Activated naive CD8-positive, alpha-beta T cell treated with anti-CD3 and anti-CD28 coated beads, Interleukin-2, amount 10 ng/mL, durations not matched to agents 7 days and 5 days (primary cell): ENCODE measurements around the gene BMP15. TPM values are rescaled to one million over a fixed set of nuclear protein-coding genes. Genes with fewer than 3 reads are reported as not detected.

ENCODE experiments used
- ATAC-seq: fragments of 150-1000 bp; cut with Tn5 transposase; one replicate; pipeline ENCODE4 v1.10.0; 2021; ENCODE audit warnings: low read depth, moderate library complexity
- POLR2A ChIA-PET: fragments of 350-600 bp; sonication (Branson Sonifier 250); formaldehyde crosslinking; loops from one replicate; lab custom pipeline; 2021; ENCODE audit warnings: antibody characterized with exemption; lab: Charles Lee
- DNase-seq: peaks from one replicate; pipeline ENCODE4 v3.0.0; 2021
- H3K27ac Mint-ChIP-seq: one replicate; pipeline ENCODE4 v1.8.0; 2022; ENCODE audit warnings: mild to moderate bottlenecking, mixed read lengths
- H3K27me3 Mint-ChIP-seq: one replicate; pipeline ENCODE4 v1.8.0; 2022; ENCODE audit warnings: mild to moderate bottlenecking, moderate library complexity, mixed read lengths
- H3K36me3 Mint-ChIP-seq: one replicate; pipeline ENCODE4 v1.8.0; 2021; ENCODE audit warnings: mild to moderate bottlenecking, mixed read lengths
- H3K4me1 Mint-ChIP-seq: one replicate; pipeline ENCODE4 v1.8.0; 2021; ENCODE audit warnings: mixed read lengths
- H3K4me3 Mint-ChIP-seq: one replicate; pipeline ENCODE4 v1.8.0; 2022; ENCODE audit warnings: mild to moderate bottlenecking, moderate library complexity, mixed read lengths
- H3K9me3 Mint-ChIP-seq: one replicate; pipeline ENCODE4 v1.8.0; 2021; ENCODE audit warnings: mixed read lengths
- total RNA-seq, 2 experiments: library from RNA; stranded (reverse); gene quantifications; one replicate each; pipeline ENCODE4 v1.2.3, GENCODE V29; 2021

Gene BMP15
- total RNA-seq, 2 experiments from 2014 or later: not detected

DNA sequence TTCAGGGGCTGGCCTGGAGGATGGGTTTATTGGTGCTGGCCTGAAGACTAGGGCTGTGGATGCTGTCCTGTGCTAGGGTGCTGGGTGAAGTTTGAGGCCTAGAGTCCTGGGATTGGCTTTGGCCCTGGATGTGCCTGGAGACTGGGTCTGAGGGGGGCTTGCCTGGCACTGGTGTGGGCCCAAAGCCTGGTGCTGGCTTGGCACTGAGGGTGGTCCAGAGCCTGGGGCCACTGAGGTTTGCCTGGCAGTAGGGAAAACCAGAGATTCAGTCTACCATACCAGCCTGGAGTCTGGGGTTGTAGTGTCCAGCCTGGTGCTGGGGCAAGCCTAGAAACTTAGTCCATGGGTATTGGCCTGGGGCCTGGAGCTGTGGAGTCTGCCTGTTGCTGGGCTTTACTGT lies 16.6 kb downstream of the BMP15 start:
- no peaks in the 10 kb centered on the region for H3K36me3 Mint-ChIP-seq
- ATAC-seq: no peak
- POLR2A ChIA-PET: no interaction called here
- H3K9me3 Mint-ChIP-seq: no peaks in the 10 kb centered on the region
- H3K27me3 Mint-ChIP-seq: no peaks in the 10 kb centered on the region
- no peak overlapping the region for H3K27ac Mint-ChIP-seq
- H3K4me1 Mint-ChIP-seq: no peaks in the 10 kb centered on the region
- H3K4me3 Mint-ChIP-seq: no peak overlapping the region
- DNase-seq: no peak

DNA sequence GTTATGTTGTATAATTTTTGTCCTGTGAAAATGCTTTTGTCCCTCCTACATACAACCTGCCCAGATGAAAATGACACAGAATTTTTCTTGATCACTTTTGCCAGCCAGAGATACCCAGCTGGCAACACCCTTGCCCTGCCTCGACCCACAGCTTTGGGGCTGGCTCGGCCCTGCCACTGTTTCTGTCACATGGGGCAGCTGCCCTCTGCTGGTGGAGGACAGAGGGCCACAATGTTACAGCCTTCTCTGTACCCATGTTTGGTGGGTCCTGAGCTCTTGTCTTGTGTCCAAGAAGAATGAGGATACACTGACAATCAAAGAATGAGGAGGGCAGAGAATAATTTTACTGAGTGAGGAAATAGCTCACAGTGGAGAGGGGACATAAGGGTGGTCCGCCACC lies 31.1 kb downstream of the BMP15 start:
- Mint-ChIP-seq H3K4me3 (no peak overlapping the region), H3K9me3 (no peaks in the 10 kb centered on the region), H3K4me1 (no peaks in the 10 kb centered on the region), H3K27me3 (peaks cover 10% of the 10 kb centered on the region), H3K36me3 (no peaks in the 10 kb centered on the region), H3K27ac (no peak overlapping the region)
- POLR2A ChIA-PET: no interaction called here
- ATAC-seq: no peak
- no peak for DNase-seq

DNA sequence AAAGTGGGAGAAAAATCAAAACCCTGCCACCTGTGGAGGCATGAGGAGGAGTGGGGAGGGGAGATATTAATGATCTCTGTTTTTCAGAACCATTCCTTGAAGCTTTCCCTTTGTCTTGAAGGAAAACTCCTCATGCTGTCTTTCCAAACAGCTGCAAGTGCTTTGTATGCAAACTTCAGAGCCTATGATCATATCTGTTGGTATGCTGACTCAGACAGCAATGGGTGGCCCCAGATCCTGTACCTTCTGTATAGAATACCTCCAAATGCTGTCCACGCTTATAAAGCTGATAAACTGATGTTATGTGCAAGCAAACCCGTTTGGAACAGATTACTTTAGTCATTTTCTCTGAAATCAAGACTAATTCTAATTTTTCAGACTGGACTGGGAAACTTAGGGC lies 31.9 kb downstream of the BMP15 start:
- Mint-ChIP-seq H3K27ac (no peak overlapping the region), H3K9me3 (no peaks in the 10 kb centered on the region), H3K4me1 (no peaks in the 10 kb centered on the region), H3K4me3 (no peak overlapping the region), H3K36me3 (no peaks in the 10 kb centered on the region), H3K27me3 (peaks cover 10% of the 10 kb centered on the region)
- POLR2A ChIA-PET: no interaction called here
- ATAC-seq: no peak
- DNase-seq: no peak

DNA sequence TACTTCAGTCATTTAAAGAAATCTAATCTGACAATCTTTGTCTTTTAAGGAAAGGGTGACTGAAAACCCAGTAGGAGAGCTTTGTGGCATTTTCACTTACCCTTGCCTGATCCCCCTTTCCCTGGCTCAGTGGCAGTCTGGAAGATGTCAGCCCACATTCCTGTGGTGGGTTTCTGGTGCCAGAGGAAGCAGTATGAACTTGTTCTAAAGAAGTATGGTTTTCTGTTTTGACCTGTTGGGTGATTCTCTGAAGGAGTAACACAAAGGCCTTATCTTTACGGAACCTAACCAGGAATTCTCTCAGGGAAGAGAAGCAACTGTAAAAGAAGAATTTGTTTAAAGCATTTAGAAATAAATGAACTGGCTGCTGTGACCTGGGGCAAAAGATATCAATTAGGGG lies 41.9 kb downstream of the BMP15 start:
- Mint-ChIP-seq H3K9me3 (peaks cover 3% of the 10 kb centered on the region), H3K36me3 (no peaks in the 10 kb centered on the region), H3K27ac (no peak overlapping the region), H3K4me1 (no peaks in the 10 kb centered on the region), H3K4me3 (no peak overlapping the region), H3K27me3 (no peaks in the 10 kb centered on the region)
- ATAC-seq: no peak
- DNase-seq: no peak
- POLR2A ChIA-PET: no interaction called here

DNA sequence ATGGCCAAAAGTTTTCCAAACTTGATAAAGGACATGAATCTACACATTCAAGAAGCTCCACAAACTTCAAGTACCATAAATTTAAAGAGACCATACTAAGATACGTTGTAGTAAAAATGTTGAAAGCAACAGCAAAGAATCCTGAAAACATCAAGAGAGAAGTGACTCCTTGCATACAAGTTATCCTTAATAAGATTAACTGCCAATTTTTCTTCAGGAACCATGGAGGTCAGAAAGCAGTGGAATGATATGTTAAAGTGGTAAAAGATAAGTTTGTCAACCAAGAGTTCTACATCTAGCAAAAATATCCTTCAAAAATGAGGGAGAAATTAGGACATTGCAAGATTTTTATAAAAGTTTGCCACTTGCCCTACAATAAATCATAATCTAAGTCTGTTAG lies 43.3 kb downstream of the BMP15 start:
- Mint-ChIP-seq H3K4me1 (no peaks in the 10 kb centered on the region), H3K4me3 (no peak overlapping the region), H3K9me3 (peaks cover 3% of the 10 kb centered on the region), H3K27me3 (no peaks in the 10 kb centered on the region), H3K36me3 (no peaks in the 10 kb centered on the region), H3K27ac (no peak overlapping the region)
- POLR2A ChIA-PET: no interaction called here
- ATAC-seq: no peak
- no peak for DNase-seq

DNA sequence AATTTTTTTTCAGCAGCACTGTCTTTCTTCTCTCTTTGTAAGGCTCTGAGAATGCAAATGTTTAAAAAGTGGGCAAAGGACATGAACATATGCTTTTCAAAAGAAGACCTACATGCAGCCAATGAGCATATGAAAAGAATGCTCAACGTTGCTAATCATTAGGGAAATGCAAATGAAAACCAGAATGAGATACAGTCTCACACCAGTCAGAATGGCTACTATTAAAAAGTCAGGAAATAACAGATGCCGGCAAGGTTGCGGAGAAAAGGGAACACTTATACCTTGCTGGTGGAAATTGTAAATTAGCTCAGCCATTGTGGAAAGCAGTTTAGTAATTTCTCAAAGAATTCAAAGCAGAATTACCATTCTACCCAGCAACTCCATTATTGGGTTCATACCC lies 51.6 kb downstream of the BMP15 start:
- no peak overlapping the region for H3K27ac Mint-ChIP-seq
- no peaks in the 10 kb centered on the region for H3K9me3 Mint-ChIP-seq
- H3K27me3 Mint-ChIP-seq: no peaks in the 10 kb centered on the region
- no peak overlapping the region for H3K4me3 Mint-ChIP-seq
- ATAC-seq (no peak), DNase-seq (no peak)
- POLR2A ChIA-PET: no interaction called here
- H3K36me3 Mint-ChIP-seq: no peaks in the 10 kb centered on the region
- no peaks in the 10 kb centered on the region for H3K4me1 Mint-ChIP-seq

DNA sequence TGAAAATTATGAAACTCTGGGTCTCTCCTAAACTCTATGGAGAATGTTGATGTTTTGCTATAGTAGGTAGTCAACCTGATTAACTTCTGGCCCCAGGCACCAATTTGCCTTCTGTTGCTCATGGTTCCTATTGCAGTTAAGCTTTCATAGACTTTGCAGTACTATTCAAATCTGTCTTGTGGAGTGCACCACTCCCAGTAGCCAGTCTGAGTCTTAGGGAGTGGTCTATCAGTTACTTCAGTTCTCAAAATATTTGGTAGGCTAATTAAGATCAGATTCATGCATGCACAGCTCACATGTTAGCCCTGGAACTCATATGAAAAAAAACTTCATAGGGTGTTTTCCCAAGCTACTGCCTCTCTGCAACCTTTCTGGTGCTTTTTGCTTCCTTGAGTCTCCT lies 53.3 kb downstream of the BMP15 start:
- no peaks in the 10 kb centered on the region for H3K4me1 Mint-ChIP-seq
- H3K27ac Mint-ChIP-seq: no peak overlapping the region
- no peaks in the 10 kb centered on the region for H3K36me3 Mint-ChIP-seq
- DNase-seq (no peak), ATAC-seq (no peak)
- H3K27me3 Mint-ChIP-seq: no peaks in the 10 kb centered on the region
- POLR2A ChIA-PET: no interaction called here
- H3K4me3 Mint-ChIP-seq: no peak overlapping the region
- no peaks in the 10 kb centered on the region for H3K9me3 Mint-ChIP-seq

Other genes starting within 250 kb of the BMP15 start
- not detected for gene SHROOM4, start 96.5 kb upstream of the BMP15 start, total RNA-seq